GM23338 (cell line): ENCODE data around the gene C1orf21. TPM values are rescaled to one million over a fixed set of nuclear protein-coding genes. Genes with fewer than 3 reads are reported as not detected.
A peak's percentile ranks its signal among the peaks of the same experiment; 100 is the strongest.

ENCODE experiments used
- ATAC-seq: fragments of 200-7000 bp; cut with Tn5 transposase; 3 replicates; pipeline ENCODE4 v1.9.1; 2020
- DNase-seq: peaks from one replicate; pipeline ENCODE4 v3.0.0-alpha.2; 2015; ENCODE audit warnings: low spot score
- H2AFZ ChIP-seq: fragments of 200-600 bp; sonication (generic); 2 replicates; pipeline ENCODE4 v1.8.0; 2016; ENCODE audit warnings: antibody characterized with exemption, mild to moderate bottlenecking, moderate library complexity
- H3F3A ChIP-seq: fragments of 200-600 bp; sonication (generic); replicated peaks from 2 replicates; pipeline ENCODE4 v1.8.0; 2017; ENCODE audit warnings: antibody characterized with exemption, mixed run types, low read depth
- H3K27ac ChIP-seq: fragments of 200-600 bp; sonication (generic); 2 replicates; pipeline ENCODE4 v1.6.1; 2016; ENCODE audit warnings: low read depth
- H3K27me3 ChIP-seq: fragments of 200-600 bp; sonication (generic); 2 replicates; pipeline ENCODE4 v1.8.0; 2016; ENCODE audit warnings: mild to moderate bottlenecking, mixed run types, moderate library complexity; ENCODE audit not compliant: insufficient read depth
- H3K36me3 ChIP-seq: fragments of 200-600 bp; sonication (generic); 2 replicates; pipeline ENCODE4 v1.8.0; 2016; ENCODE audit warnings: mild to moderate bottlenecking; ENCODE audit not compliant: insufficient read depth
- H3K4me1 ChIP-seq: fragments of 200-600 bp; sonication (generic); 2 replicates; pipeline ENCODE4 v1.8.0; 2016; ENCODE audit warnings: mild to moderate bottlenecking, moderate library complexity; ENCODE audit not compliant: insufficient read depth
- H3K4me2 ChIP-seq: fragments of 200-600 bp; sonication (generic); 2 replicates; pipeline ENCODE4 v1.7.1; 2017; ENCODE audit warnings: mixed run types
- H3K4me3 ChIP-seq: fragments of 200-600 bp; sonication (generic); 2 replicates; pipeline ENCODE4 v1.6.1; 2016; ENCODE audit warnings: mixed run types
- H3K79me2 ChIP-seq: fragments of 200-600 bp; sonication (generic); replicated peaks from 2 replicates; pipeline ENCODE4 v1.8.0; 2017; ENCODE audit warnings: mild to moderate bottlenecking; ENCODE audit not compliant: insufficient read depth
- H3K9me2 ChIP-seq: fragments of 200-600 bp; sonication (generic); 2 replicates; pipeline ENCODE4 v1.8.0; 2017; ENCODE audit not compliant: insufficient read depth
- H4K20me1 ChIP-seq: fragments of 200-600 bp; sonication (generic); replicated peaks from 2 replicates; pipeline ENCODE4 v1.8.0; 2017; ENCODE audit warnings: mild to moderate bottlenecking; ENCODE audit not compliant: insufficient read depth
- H3K27ac Mint-ChIP-seq: 2 replicates; pipeline ENCODE4 v1.8.0; 2020; ENCODE audit warnings: inconsistent platforms, mild to moderate bottlenecking, moderate library complexity, mixed read lengths
- H3K27me3 Mint-ChIP-seq: 3 replicates; pipeline ENCODE4 v1.8.0; 2022; ENCODE audit warnings: low read depth, mild to moderate bottlenecking, moderate library complexity, mixed read lengths, inconsistent platforms; ENCODE audit not compliant: insufficient read depth, poor library complexity
- H3K36me3 Mint-ChIP-seq: 3 replicates; pipeline ENCODE4 v1.8.0; 2021; ENCODE audit warnings: low read depth, mild to moderate bottlenecking, inconsistent platforms, moderate library complexity, mixed read lengths
- H3K4me1 Mint-ChIP-seq: 3 replicates; pipeline ENCODE4 v1.8.0; 2020; ENCODE audit warnings: mild to moderate bottlenecking, inconsistent platforms, mixed read lengths
- H3K4me3 Mint-ChIP-seq: 3 replicates; pipeline ENCODE4 v1.8.0; 2021; ENCODE audit warnings: moderate library complexity, mild to moderate bottlenecking, inconsistent platforms, mixed read lengths
- H3K9me3 Mint-ChIP-seq: 3 replicates; pipeline ENCODE4 v1.8.0; 2020; ENCODE audit warnings: moderate library complexity, mild to moderate bottlenecking, inconsistent platforms, mixed read lengths
- EZH2 ChIP-seq: fragments of 200-600 bp; sonication (generic); IDR thresholded peaks from one replicate; pipeline ENCODE4 v1.8.0; 2017; ENCODE audit warnings: antibody characterized with exemption, mild to moderate bottlenecking, low read depth; ENCODE audit not compliant: unreplicated experiment
- EZH2phosphoT487 ChIP-seq: fragments of 200-600 bp; sonication (generic); IDR thresholded peaks from one replicate; pipeline ENCODE4 v1.8.1; 2018; ENCODE audit warnings: antibody characterized with exemption; ENCODE audit not compliant: unreplicated experiment
- POLR2AphosphoS5 ChIP-seq: IDR thresholded peaks from 2 replicates; pipeline ENCODE4 v1.6.1; 2016; ENCODE audit warnings: antibody characterized with exemption, low read depth
- STAT1 ChIP-seq: IDR thresholded peaks from one replicate; pipeline ENCODE4 v1.6.1; 2016; ENCODE audit warnings: antibody characterized with exemption; ENCODE audit not compliant: unreplicated experiment
- ZNF114 ChIP-seq: fragments of 250-450 bp; sonication (Bioruptor Pico); IDR thresholded peaks from 2 replicates; pipeline ENCODE4 v1.5.0; 2020; ENCODE audit warnings: mild to moderate bottlenecking, moderate library complexity
- ZNF331 ChIP-seq: fragments of 250-450 bp; sonication (Bioruptor Pico); IDR thresholded peaks from 2 replicates; pipeline ENCODE4 v1.5.0; 2020; ENCODE audit warnings: low read depth, mild to moderate bottlenecking, moderate library complexity
- polyA plus RNA-seq: library from polyadenylated mRNA; unstranded; fragments of >200 nt; fragmentation: Nextera tagmentation; extraction: Ambion mirVana; gene quantifications from 2 replicates; pipeline ENCODE4 v1.2.1, GENCODE V29; 2016
- total RNA-seq: library from RNA; depleted of rRNA; stranded (reverse); fragments of >200 nt; shearing (Covaris generic); gene quantifications from 2 replicates; pipeline ENCODE4 v1.2.3, GENCODE V29; 2014
- TF ChIP-seq, protein P1 (sequence below), 2 experiments: fragments of 200-600 bp in 1 of 2; sonication (generic) in 1 of 2; conservative IDR thresholded peaks; 2 replicates each; pipeline versions ENCODE4 v1.5.1 to v1.6.1; 2016 to 2017; ENCODE audit warnings: antibody characterized with exemption in 2 of 2, low read depth in 2 of 2, mild to moderate bottlenecking in 2 of 2, moderate library complexity in 1 of 2
- TF ChIP-seq, protein P2 (sequence below): IDR thresholded peaks from 2 replicates; pipeline ENCODE4 v1.6.1; 2016; ENCODE audit warnings: antibody characterized with exemption
- TF ChIP-seq, protein P3 (sequence below): fragments of 250-450 bp; sonication (Bioruptor Pico); IDR thresholded peaks from 2 replicates; pipeline ENCODE4 v1.5.0; 2020; ENCODE audit warnings: mild to moderate bottlenecking, moderate library complexity
- TF ChIP-seq, protein P4 (sequence below): IDR thresholded peaks from one replicate; pipeline ENCODE4 v1.6.1; 2018; ENCODE audit warnings: antibody characterized with exemption; ENCODE audit not compliant: unreplicated experiment

Gene C1orf21
- total and polyA plus RNA-seq, 2 experiments from 2014 or later = 28.0 to 40.4 TPM

DNA sequence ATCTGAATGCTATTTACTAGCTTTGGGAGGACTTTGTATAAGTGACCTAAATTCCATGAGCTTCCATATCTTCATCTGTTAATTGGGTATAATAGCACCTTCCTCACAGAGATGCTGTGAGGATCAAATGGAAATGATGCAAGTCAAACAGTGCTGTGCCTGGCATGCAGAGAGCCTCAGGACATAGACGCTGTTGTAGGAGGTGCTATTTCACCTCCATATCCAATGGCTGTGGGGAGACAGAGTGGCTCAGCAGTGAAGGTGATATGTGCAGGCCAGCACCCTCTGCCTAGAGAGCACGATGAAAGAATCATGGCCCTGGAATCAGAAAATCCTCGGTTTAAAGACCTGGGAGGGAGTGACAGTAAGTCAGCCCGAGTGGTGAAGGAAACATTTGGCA is 16.0 kb upstream of the C1orf21 start:
- Mint-ChIP-seq H3K27ac (no peak overlapping the region), H3K36me3 (no peaks in the 10 kb centered on the region), H3K4me3 (no peak overlapping the region), H3K27me3 (no peaks in the 10 kb centered on the region), H3K9me3 (no peaks in the 10 kb centered on the region), H3K4me1 (no peaks in the 10 kb centered on the region; the same call in 2 of the 3 replicates)
- TF ChIP-seq, protein P1, sequence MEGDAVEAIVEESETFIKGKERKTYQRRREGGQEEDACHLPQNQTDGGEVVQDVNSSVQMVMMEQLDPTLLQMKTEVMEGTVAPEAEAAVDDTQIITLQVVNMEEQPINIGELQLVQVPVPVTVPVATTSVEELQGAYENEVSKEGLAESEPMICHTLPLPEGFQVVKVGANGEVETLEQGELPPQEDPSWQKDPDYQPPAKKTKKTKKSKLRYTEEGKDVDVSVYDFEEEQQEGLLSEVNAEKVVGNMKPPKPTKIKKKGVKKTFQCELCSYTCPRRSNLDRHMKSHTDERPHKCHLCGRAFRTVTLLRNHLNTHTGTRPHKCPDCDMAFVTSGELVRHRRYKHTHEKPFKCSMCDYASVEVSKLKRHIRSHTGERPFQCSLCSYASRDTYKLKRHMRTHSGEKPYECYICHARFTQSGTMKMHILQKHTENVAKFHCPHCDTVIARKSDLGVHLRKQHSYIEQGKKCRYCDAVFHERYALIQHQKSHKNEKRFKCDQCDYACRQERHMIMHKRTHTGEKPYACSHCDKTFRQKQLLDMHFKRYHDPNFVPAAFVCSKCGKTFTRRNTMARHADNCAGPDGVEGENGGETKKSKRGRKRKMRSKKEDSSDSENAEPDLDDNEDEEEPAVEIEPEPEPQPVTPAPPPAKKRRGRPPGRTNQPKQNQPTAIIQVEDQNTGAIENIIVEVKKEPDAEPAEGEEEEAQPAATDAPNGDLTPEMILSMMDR (conservative IDR thresholded peaks at IDR 0.05; ENCODE audit: low read depth in 2 of 2) = no peak
- Histone ChIP-seq H2AFZ (peak overlapping the region; percentile 91), H3F3A (no peaks in the 10 kb centered on the region), H3K79me2 (no peaks in the 10 kb centered on the region), H3K27me3 (no peaks in the 10 kb centered on the region), H3K27ac (no peak overlapping the region), H3K4me2 (no peak overlapping the region), H3K9me2 (no peaks in the 10 kb centered on the region), H3K4me3 (no peak overlapping the region), H3K4me1 (0 out of 2 replicates have a peak, but pooled peaks cover 2% of the 10 kb centered on the region), H3K36me3 (no peaks in the 10 kb centered on the region), H4K20me1 (no peaks in the 10 kb centered on the region)
- ATAC-seq = peak; percentile 90
- DNase-seq = no peak

DNA sequence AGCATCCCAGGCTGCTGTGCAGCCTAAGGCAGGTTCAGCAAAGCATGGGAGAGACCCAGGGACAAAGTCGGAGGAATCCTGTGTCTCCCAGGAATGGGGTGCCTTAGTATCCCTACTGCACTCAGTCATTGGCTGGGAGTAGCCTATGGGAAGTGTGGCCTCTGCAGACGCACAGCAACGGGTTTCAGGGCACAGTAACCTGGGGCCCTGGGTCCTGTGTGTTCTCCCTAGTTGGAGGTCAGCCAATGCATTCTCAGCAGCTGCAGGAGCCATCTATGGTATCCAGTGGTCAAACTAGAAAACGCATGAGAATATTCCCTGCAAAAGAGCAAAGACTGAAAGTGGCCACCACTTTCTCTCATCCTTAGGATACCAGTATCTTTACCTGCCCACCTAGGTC is 13.7 kb upstream of the C1orf21 start:
- Histone ChIP-seq H3K4me3 (no peak overlapping the region), H3K79me2 (no peaks in the 10 kb centered on the region), H3K4me2 (no peak overlapping the region), H3F3A (no peaks in the 10 kb centered on the region), H3K27me3 (no peaks in the 10 kb centered on the region), H2AFZ (peak overlapping the region; percentile 49), H3K9me2 (no peaks in the 10 kb centered on the region), H3K4me1 (peaks cover 11% of the 10 kb centered on the region), H4K20me1 (no peaks in the 10 kb centered on the region), H3K27ac (no peak overlapping the region), H3K36me3 (no peaks in the 10 kb centered on the region)
- Mint-ChIP-seq H3K9me3 (no peaks in the 10 kb centered on the region), H3K36me3 (no peaks in the 10 kb centered on the region), H3K4me1 (no peaks in the 10 kb centered on the region; the same call in 2 of the 3 replicates), H3K4me3 (no peak overlapping the region), H3K27ac (no peak overlapping the region), H3K27me3 (no peaks in the 10 kb centered on the region)
- DNase-seq (no peak), ATAC-seq (peak; percentile 77)
- TF ChIP-seq STAT1 (no peak), ZNF331 (CRISPR knock-in tag) (no peak), EZH2 (no peak), EZH2phosphoT487 (no peak), POLR2AphosphoS5 (no peak), ZNF114 (CRISPR knock-in tag) (no peak)
- TF ChIP-seq, protein P2, sequence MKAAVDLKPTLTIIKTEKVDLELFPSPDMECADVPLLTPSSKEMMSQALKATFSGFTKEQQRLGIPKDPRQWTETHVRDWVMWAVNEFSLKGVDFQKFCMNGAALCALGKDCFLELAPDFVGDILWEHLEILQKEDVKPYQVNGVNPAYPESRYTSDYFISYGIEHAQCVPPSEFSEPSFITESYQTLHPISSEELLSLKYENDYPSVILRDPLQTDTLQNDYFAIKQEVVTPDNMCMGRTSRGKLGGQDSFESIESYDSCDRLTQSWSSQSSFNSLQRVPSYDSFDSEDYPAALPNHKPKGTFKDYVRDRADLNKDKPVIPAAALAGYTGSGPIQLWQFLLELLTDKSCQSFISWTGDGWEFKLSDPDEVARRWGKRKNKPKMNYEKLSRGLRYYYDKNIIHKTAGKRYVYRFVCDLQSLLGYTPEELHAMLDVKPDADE = no peak
- TF ChIP-seq, protein P3, sequence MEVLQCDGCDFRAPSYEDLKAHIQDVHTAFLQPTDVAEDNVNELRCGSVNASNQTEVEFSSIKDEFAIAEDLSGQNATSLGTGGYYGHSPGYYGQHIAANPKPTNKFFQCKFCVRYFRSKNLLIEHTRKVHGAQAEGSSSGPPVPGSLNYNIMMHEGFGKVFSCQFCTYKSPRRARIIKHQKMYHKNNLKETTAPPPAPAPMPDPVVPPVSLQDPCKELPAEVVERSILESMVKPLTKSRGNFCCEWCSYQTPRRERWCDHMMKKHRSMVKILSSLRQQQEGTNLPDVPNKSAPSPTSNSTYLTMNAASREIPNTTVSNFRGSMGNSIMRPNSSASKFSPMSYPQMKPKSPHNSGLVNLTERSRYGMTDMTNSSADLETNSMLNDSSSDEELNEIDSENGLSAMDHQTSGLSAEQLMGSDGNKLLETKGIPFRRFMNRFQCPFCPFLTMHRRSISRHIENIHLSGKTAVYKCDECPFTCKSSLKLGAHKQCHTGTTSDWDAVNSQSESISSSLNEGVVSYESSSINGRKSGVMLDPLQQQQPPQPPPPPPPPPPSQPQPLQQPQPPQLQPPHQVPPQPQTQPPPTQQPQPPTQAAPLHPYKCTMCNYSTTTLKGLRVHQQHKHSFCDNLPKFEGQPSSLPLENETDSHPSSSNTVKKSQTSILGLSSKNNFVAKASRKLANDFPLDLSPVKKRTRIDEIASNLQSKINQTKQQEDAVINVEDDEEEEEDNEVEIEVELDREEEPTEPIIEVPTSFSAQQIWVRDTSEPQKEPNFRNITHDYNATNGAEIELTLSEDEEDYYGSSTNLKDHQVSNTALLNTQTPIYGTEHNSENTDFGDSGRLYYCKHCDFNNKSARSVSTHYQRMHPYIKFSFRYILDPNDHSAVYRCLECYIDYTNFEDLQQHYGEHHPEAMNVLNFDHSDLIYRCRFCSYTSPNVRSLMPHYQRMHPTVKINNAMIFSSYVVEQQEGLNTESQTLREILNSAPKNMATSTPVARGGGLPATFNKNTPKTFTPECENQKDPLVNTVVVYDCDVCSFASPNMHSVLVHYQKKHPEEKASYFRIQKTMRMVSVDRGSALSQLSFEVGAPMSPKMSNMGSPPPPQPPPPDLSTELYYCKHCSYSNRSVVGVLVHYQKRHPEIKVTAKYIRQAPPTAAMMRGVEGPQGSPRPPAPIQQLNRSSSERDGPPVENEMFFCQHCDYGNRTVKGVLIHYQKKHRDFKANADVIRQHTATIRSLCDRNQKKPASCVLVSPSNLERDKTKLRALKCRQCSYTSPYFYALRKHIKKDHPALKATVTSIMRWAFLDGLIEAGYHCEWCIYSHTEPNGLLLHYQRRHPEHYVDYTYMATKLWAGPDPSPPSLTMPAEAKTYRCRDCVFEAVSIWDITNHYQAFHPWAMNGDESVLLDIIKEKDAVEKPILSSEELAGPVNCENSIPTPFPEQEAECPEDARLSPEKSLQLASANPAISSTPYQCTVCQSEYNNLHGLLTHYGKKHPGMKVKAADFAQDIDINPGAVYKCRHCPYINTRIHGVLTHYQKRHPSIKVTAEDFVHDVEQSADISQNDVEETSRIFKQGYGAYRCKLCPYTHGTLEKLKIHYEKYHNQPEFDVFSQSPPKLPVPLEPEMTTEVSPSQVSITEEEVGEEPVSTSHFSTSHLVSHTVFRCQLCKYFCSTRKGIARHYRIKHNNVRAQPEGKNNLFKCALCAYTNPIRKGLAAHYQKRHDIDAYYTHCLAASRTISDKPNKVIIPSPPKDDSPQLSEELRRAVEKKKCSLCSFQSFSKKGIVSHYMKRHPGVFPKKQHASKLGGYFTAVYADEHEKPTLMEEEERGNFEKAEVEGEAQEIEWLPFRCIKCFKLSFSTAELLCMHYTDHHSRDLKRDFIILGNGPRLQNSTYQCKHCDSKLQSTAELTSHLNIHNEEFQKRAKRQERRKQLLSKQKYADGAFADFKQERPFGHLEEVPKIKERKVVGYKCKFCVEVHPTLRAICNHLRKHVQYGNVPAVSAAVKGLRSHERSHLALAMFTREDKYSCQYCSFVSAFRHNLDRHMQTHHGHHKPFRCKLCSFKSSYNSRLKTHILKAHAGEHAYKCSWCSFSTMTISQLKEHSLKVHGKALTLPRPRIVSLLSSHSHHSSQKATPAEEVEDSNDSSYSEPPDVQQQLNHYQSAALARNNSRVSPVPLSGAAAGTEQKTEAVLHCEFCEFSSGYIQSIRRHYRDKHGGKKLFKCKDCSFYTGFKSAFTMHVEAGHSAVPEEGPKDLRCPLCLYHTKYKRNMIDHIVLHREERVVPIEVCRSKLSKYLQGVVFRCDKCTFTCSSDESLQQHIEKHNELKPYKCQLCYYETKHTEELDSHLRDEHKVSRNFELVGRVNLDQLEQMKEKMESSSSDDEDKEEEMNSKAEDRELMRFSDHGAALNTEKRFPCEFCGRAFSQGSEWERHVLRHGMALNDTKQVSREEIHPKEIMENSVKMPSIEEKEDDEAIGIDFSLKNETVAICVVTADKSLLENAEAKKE (CRISPR knock-in tag) = no peak
- TF ChIP-seq, protein P4, sequence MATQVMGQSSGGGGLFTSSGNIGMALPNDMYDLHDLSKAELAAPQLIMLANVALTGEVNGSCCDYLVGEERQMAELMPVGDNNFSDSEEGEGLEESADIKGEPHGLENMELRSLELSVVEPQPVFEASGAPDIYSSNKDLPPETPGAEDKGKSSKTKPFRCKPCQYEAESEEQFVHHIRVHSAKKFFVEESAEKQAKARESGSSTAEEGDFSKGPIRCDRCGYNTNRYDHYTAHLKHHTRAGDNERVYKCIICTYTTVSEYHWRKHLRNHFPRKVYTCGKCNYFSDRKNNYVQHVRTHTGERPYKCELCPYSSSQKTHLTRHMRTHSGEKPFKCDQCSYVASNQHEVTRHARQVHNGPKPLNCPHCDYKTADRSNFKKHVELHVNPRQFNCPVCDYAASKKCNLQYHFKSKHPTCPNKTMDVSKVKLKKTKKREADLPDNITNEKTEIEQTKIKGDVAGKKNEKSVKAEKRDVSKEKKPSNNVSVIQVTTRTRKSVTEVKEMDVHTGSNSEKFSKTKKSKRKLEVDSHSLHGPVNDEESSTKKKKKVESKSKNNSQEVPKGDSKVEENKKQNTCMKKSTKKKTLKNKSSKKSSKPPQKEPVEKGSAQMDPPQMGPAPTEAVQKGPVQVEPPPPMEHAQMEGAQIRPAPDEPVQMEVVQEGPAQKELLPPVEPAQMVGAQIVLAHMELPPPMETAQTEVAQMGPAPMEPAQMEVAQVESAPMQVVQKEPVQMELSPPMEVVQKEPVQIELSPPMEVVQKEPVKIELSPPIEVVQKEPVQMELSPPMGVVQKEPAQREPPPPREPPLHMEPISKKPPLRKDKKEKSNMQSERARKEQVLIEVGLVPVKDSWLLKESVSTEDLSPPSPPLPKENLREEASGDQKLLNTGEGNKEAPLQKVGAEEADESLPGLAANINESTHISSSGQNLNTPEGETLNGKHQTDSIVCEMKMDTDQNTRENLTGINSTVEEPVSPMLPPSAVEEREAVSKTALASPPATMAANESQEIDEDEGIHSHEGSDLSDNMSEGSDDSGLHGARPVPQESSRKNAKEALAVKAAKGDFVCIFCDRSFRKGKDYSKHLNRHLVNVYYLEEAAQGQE = no peak
